ENCODE measurements around the gene RPS19BP1. TPM values are rescaled to one million over a fixed set of nuclear protein-coding genes. Genes with fewer than 3 reads are reported as not detected.

The RPS19BP1 gene
- total RNA-seq, 1 experiment from 2014 or later: 85.8 TPM

GRCh38 chr22:39515266-39516050 lies 17.1 kb downstream of the RPS19BP1 start:
- H3K36me3 ChIP-seq (ENCODE audit: control insufficient read depth, insufficient read depth, low read length): peaks cover 11% of the 10 kb centered on the region
- H3K27me3 ChIP-seq (replicated peaks; ENCODE audit: control insufficient read depth, insufficient read depth, low read length): no peaks in the 10 kb centered on the region
- Mint-ChIP-seq H3K4me1 (ENCODE audit: low read depth, unreplicated experiment) (peaks cover 28% of the 10 kb centered on the region), H3K27me3 (ENCODE audit: insufficient read depth, unreplicated experiment) (no peaks in the 10 kb centered on the region), H3K27ac (ENCODE audit: unreplicated experiment) (no peak overlapping the region), H3K4me3 (ENCODE audit: unreplicated experiment) (no peak overlapping the region), H3K9me3 (ENCODE audit: unreplicated experiment) (no peaks in the 10 kb centered on the region), H3K36me3 (ENCODE audit: insufficient read depth, unreplicated experiment) (peaks cover 83% of the 10 kb centered on the region)
- H3K4me3 ChIP-seq (ENCODE audit: low read depth, low read length): no peak overlapping the region
- H3K9me3 ChIP-seq: no peaks in the 10 kb centered on the region
- ChIA-PET CTCF (interaction anchor here (1.2 to 1.4 kb wide), 3 partner anchors 22 to 99 kb away, joined by 3 to 5 read pairs (median 5); no protein-coding TSS in a partner anchor), POLR2A (interaction anchor here (0.6 kb wide), 2 partner anchors 14 to 15 kb away, joined by 3 read pairs; partner anchors contain the start of gene MIEF1)
- no peak for DNase-seq
- no TSS peak for BruUV-seq (replicated peaks)
- no peak for TF ChIP-seq CTCF (IDR thresholded peaks at IDR 0.05; ENCODE audit: insufficient read depth in 1 of 2, low read depth in 1 of 2, low read length in 1 of 2, severe bottlenecking in 1 of 2, unreplicated experiment in 1 of 2)
- intact Hi-C loops (cut with micrococcal nuclease; ENCODE audit: unreplicated experiment): no loop called here
- peaks cover 13% of the 10 kb centered on the region; the same call in 1 of the 2 replicates for H3K4me1 ChIP-seq

GRCh38 chr22:39514373-39514973 lies 18.1 kb downstream of the RPS19BP1 start:
- peak in 1 of 2 experiments; percentile 80 for DNase-seq
- no TSS peak for BruUV-seq (replicated peaks)
- H3K36me3 ChIP-seq (ENCODE audit: control insufficient read depth, insufficient read depth, low read length): peaks cover 11% of the 10 kb centered on the region

More at GRCh38 chr22:39514373-39514973, 18.1 kb downstream of the RPS19BP1 start:
- Mint-ChIP-seq H3K27me3 (ENCODE audit: insufficient read depth, unreplicated experiment) (no peaks in the 10 kb centered on the region), H3K36me3 (ENCODE audit: insufficient read depth, unreplicated experiment) (peaks cover 78% of the 10 kb centered on the region), H3K9me3 (ENCODE audit: unreplicated experiment) (no peaks in the 10 kb centered on the region), H3K4me3 (ENCODE audit: unreplicated experiment) (no peak overlapping the region), H3K4me1 (ENCODE audit: low read depth, unreplicated experiment) (peaks cover 28% of the 10 kb centered on the region), H3K27ac (ENCODE audit: unreplicated experiment) (no peak overlapping the region)
- H3K27me3 ChIP-seq (replicated peaks; ENCODE audit: control insufficient read depth, insufficient read depth, low read length): no peaks in the 10 kb centered on the region
- intact Hi-C loops (cut with micrococcal nuclease; ENCODE audit: unreplicated experiment): loop anchor here (1.0 kb wide), 1 partner anchor 52 kb away; no protein-coding TSS in a partner anchor
- H3K4me3 ChIP-seq (ENCODE audit: low read depth, low read length): no peak overlapping the region
- TF ChIP-seq CTCF (IDR thresholded peaks at IDR 0.05; ENCODE audit: insufficient read depth in 1 of 2, low read depth in 1 of 2, low read length in 1 of 2, severe bottlenecking in 1 of 2, unreplicated experiment in 1 of 2): peak; percentile 67 to 72
- H3K9me3 ChIP-seq: no peaks in the 10 kb centered on the region
- POLR2A ChIA-PET: interaction anchor here (0.6 to 1.0 kb wide), 3 partner anchors 11 to 52 kb away, joined by 3 read pairs; no protein-coding TSS in a partner anchor
- CTCF ChIA-PET: interaction anchor here (0.7 to 1.5 kb wide), 8 partner anchors 10 to 171 kb away, joined by 3 to 11 read pairs (median 4); partner anchors contain the start of genes MIEF1 and TAB1
- peaks cover 13% of the 10 kb centered on the region; the same call in 1 of the 2 replicates for H3K4me1 ChIP-seq
